ENCODE measurements around the gene TOX2. TPM values are rescaled to one million over a fixed set of nuclear protein-coding genes. Genes with fewer than 3 reads are reported as not detected.

The TOX2 gene
- total RNA-seq, 1 experiment from 2014 or later = 2.7 TPM

GRCh38 chr20:43954704-43955061 lies 40.0 kb downstream of the TOX2 start:
- POLR2A ChIA-PET = interaction anchor here (0.6 to 3.5 kb wide), 9 partner anchors 10 to 256 kb away, joined by 3 to 28 read pairs (median 4); partner anchors contain the start of gene OSER1
- DNase-seq (ENCODE audit: unreplicated experiment) = peak; percentile 8
- H3K27me3 Mint-ChIP-seq (ENCODE audit: insufficient read depth, unreplicated experiment) = no peaks in the 10 kb centered on the region
- no peak for TF ChIP-seq CTCF (IDR thresholded peaks at IDR 0.05; ENCODE audit: unreplicated experiment)
- BruUV-seq (replicated peaks) = no TSS peak
- H3K4me1 Mint-ChIP-seq (ENCODE audit: insufficient read depth, unreplicated experiment) = peaks cover 42% of the 10 kb centered on the region
- intact Hi-C loops (cut with micrococcal nuclease) = loop anchor here (1.0 to 2.0 kb wide), 2 partner anchors 15 to 20 kb away; no protein-coding TSS in a partner anchor
- CTCF ChIA-PET = interaction anchor here (0.6 to 1.4 kb wide), 5 partner anchors 11 to 445 kb away, joined by 3 to 11 read pairs (median 4); no protein-coding TSS in a partner anchor
- H3K9me3 Mint-ChIP-seq (ENCODE audit: unreplicated experiment) = no peaks in the 10 kb centered on the region
- H3K27ac Mint-ChIP-seq (ENCODE audit: low read depth, unreplicated experiment) = no peak overlapping the region
- H3K36me3 Mint-ChIP-seq (ENCODE audit: insufficient read depth, unreplicated experiment) = no peaks in the 10 kb centered on the region
- no peak overlapping the region for H3K4me3 Mint-ChIP-seq (ENCODE audit: unreplicated experiment)

GRCh38 chr20:43955062-43955749 lies 40.6 kb downstream of the TOX2 start:
- no TSS peak for BruUV-seq (replicated peaks)
- Mint-ChIP-seq H3K27ac (ENCODE audit: low read depth, unreplicated experiment) (no peak overlapping the region), H3K4me1 (ENCODE audit: insufficient read depth, unreplicated experiment) (peaks cover 43% of the 10 kb centered on the region), H3K27me3 (ENCODE audit: insufficient read depth, unreplicated experiment) (no peaks in the 10 kb centered on the region), H3K9me3 (ENCODE audit: unreplicated experiment) (no peaks in the 10 kb centered on the region), H3K4me3 (ENCODE audit: unreplicated experiment) (no peak overlapping the region), H3K36me3 (ENCODE audit: insufficient read depth, unreplicated experiment) (no peaks in the 10 kb centered on the region)
- intact Hi-C loops (cut with micrococcal nuclease) = loop anchor here (1.0 to 2.0 kb wide), 2 partner anchors 16 to 20 kb away; no protein-coding TSS in a partner anchor
- POLR2A ChIA-PET = interaction anchor here (0.7 to 3.5 kb wide), 8 partner anchors 9 to 255 kb away, joined by 3 to 28 read pairs (median 6); partner anchors contain the start of gene OSER1
- CTCF ChIA-PET = interaction anchor here (0.6 to 1.4 kb wide), 6 partner anchors 10 to 446 kb away, joined by 3 to 11 read pairs (median 4); no protein-coding TSS in a partner anchor
- peak; percentile 96 for DNase-seq (ENCODE audit: unreplicated experiment)
- no peak for TF ChIP-seq CTCF (IDR thresholded peaks at IDR 0.05; ENCODE audit: unreplicated experiment)

GRCh38 chr20:43955750-43956191 lies 41.1 kb downstream of the TOX2 start:
- intact Hi-C loops (cut with micrococcal nuclease) = loop anchor here (1.0 to 2.0 kb wide), 2 partner anchors 16 to 19 kb away; no protein-coding TSS in a partner anchor
- no peaks in the 10 kb centered on the region for H3K27me3 Mint-ChIP-seq (ENCODE audit: insufficient read depth, unreplicated experiment)
- no peak overlapping the region for H3K4me3 Mint-ChIP-seq (ENCODE audit: unreplicated experiment)
- H3K27ac Mint-ChIP-seq (ENCODE audit: low read depth, unreplicated experiment) = peak overlapping the region; percentile 46
- H3K9me3 Mint-ChIP-seq (ENCODE audit: unreplicated experiment) = no peaks in the 10 kb centered on the region
- no TSS peak for BruUV-seq (replicated peaks)
- no peak for TF ChIP-seq CTCF (IDR thresholded peaks at IDR 0.05; ENCODE audit: unreplicated experiment)
- no peak for DNase-seq (ENCODE audit: unreplicated experiment)
- POLR2A ChIA-PET = interaction anchor here (0.6 to 3.5 kb wide), 7 partner anchors 9 to 287 kb away, joined by 3 to 28 read pairs (median 9); no protein-coding TSS in a partner anchor
- H3K4me1 Mint-ChIP-seq (ENCODE audit: insufficient read depth, unreplicated experiment) = peaks cover 43% of the 10 kb centered on the region
- H3K36me3 Mint-ChIP-seq (ENCODE audit: insufficient read depth, unreplicated experiment) = no peaks in the 10 kb centered on the region
- CTCF ChIA-PET = interaction anchor here (0.7 to 1.3 kb wide), 5 partner anchors 9 to 207 kb away, joined by 3 to 5 read pairs (median 4); no protein-coding TSS in a partner anchor

GRCh38 chr20:43957392-43957791 lies 42.7 kb downstream of the TOX2 start:
- no peaks in the 10 kb centered on the region for H3K36me3 Mint-ChIP-seq (ENCODE audit: insufficient read depth, unreplicated experiment)
- H3K4me3 Mint-ChIP-seq (ENCODE audit: unreplicated experiment) = no peak overlapping the region
- ChIA-PET POLR2A (interaction anchor here (0.5 to 3.5 kb wide), 5 partner anchors 15 to 136 kb away, joined by 3 to 20 read pairs (median 3); no protein-coding TSS in a partner anchor), CTCF (interaction anchor here (0.6 to 0.7 kb wide), 3 partner anchors 14 to 642 kb away, joined by 3 to 5 read pairs (median 4); no protein-coding TSS in a partner anchor)
- intact Hi-C loops (cut with micrococcal nuclease) = no loop called here
- H3K27me3 Mint-ChIP-seq (ENCODE audit: insufficient read depth, unreplicated experiment) = no peaks in the 10 kb centered on the region
- no peak overlapping the region for H3K27ac Mint-ChIP-seq (ENCODE audit: low read depth, unreplicated experiment)
- no peak for DNase-seq (ENCODE audit: unreplicated experiment)
- BruUV-seq (replicated peaks) = no TSS peak
- no peak for TF ChIP-seq CTCF (IDR thresholded peaks at IDR 0.05; ENCODE audit: unreplicated experiment)
- no peaks in the 10 kb centered on the region for H3K9me3 Mint-ChIP-seq (ENCODE audit: unreplicated experiment)
- H3K4me1 Mint-ChIP-seq (ENCODE audit: insufficient read depth, unreplicated experiment) = peaks cover 43% of the 10 kb centered on the region
